Subcutaneous adipose tissue (tissue), 4 donors: ENCODE measurements around the gene EDRF1. TPM values are rescaled to one million over a fixed set of nuclear protein-coding genes. Genes with fewer than 3 reads are reported as not detected.

Source experiments
- CTCF ChIP-seq: fragments of 450-650 bp; IDR thresholded peaks from one replicate; pipeline ENCODE4 v1.5.1; 2016; ENCODE audit warnings: low read depth, mild to moderate bottlenecking, control low read depth, antibody characterized with exemption, moderate library complexity
- total RNA-seq, 4 donors: library from RNA; depleted of rRNA; stranded (reverse); fragments of >200 nt; gene quantifications; one replicate each; pipeline ENCODE4 v1.1.0, GENCODE V29; 2016

Gene EDRF1
- total RNA-seq, 4 donors from 2014 or later, result 19.2 to 30.1 (median 24.9) TPM

- no peak for TF ChIP-seq CTCF
Observed at GRCh38 chr10:125774581-125775191, 55.2 kb downstream of the EDRF1 start.

DNA sequence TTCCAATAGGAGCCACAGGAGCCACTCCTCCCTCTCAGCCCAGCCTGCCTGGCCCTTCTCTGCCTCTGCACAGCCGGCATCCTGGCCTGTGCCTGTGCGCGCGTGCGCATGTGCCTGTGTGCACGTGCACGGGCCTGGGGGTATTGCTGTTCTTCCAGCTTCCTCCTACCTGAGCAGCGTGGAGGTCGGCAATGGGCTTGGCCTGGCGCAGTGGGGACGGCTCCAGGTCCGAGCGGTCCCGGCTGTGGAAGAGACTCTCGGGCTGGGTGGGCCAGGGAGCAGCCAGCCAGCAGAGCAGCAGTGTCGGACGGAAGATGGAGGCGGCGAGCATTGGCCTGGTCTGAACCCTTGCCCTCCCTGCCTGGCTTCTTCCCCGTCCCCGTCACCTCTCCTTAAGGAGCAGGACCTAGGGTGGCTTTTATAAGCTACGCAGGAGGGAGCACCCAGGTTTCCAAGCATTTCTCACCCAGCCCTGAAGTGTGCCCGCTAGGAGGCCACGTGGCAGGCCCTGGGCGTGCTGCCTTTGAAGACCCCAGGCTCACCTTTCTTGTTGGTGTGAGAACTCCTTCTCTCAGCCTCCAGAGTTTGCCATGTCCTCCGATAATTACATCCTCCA is 56.1 kb downstream of the EDRF1 start, which contains the start of gene MMP21:
Gene MMP21, minus strand, starts transcription at position 331 of the 616 bp plus-strand sequence. Its CDS starts 0 bp downstream, at position 331.
- TF ChIP-seq CTCF, result no peak

DNA sequence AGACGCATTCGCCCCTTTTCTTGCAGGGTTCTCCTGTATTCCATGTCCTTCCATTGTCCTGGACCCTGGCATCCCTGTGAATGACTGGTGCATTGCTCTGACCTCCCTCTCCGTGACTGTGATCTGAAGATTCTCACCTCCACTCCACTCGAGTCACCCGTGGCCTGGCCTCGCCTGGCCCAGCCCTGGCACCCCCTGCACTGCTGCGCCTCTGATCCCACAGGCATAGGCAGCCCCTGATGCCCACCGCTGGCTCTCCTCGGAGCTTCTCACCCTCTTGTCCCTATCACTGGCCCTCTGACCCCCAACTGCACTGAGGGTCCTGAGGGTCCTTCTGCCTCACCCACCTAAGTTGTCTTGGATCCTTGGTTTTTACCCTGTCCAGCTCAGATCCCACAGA is 58.3 kb downstream of the EDRF1 start:
- TF ChIP-seq CTCF, result no peak

DNA sequence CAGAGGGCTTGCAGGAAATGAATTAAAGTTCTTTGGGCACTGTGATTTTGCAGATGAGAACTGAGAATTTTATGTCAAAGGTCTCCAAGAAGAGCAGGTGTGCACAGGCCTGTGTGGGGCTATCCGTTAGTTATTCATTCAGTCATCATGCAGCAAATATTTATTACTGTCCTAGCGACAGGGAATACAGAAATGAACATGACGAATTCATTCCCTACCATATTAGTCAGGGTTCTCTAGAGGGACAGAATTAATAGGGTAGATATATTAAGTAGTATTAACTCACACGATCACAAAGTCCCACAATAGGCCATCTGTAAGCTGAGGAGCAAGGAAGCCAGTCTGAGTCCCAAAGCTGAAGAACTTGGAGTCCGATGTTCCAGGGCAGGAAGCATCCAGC is 59.0 kb downstream of the EDRF1 start:
- TF ChIP-seq CTCF, result no peak

GRCh38 chr10:125779403-125780327 is 60.2 kb downstream of the EDRF1 start:
- TF ChIP-seq CTCF, result no peak

DNA sequence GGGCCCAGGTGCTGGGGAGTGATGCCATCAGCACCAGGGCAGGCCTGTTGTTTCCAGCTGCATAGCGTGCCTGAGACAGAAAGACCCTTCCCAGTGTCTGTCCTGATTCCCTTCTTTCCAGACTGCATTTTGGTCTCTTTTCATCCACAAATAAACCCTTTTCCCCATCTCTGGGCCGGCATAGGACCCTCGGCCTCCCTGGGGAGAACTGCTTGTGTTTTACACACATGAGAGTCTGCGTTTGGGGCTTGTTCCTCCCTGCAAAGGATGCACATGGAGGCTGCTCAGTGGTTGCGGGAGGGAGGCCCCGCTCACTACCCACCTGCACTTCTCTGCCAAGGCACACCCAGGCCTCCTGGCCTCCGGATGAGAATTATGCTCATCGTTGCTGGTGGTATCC is 61.9 kb downstream of the EDRF1 start:
- no peak for TF ChIP-seq CTCF

GRCh38 chr10:125782054-125782453 is 62.5 kb downstream of the EDRF1 start:
- no peak for TF ChIP-seq CTCF
